Stimulated activated CD4-positive, alpha-beta T cell treated with anti-CD3 and anti-CD28 coated beads, Interleukin-15, amount 100 ng/mL, for 24 hours (primary cell): ENCODE data around the gene RNF4.
A peak's percentile ranks its signal among the peaks of the same experiment; 100 is the strongest.
"Not testable (repeated sequence)": the region's sequence is repeated elsewhere in the genome, so short reads cannot be mapped to it uniquely, and the experiment has no call there.

Source experiments
- DNase-seq: peaks from one replicate; pipeline ENCODE4 v3.0.0-alpha.2; 2020

RNF4 gene

GRCh38 chr4:2468456-2469191 lies at the start of gene RNF4:
Gene RNF4, plus strand, starts transcription at chr4:2469106. Its CDS starts 21,388 bp downstream, at chr4:2490494.
- DNase-seq: peak; percentile 98

- DNase-seq: no peak
These were observed 49.1 kb upstream of the RNF4 start for GRCh38 chr4:2419814-2420213.

GRCh38 chr4:2421928-2422327 lies 47.0 kb upstream of the RNF4 start:
- no peak for DNase-seq

- DNase-seq: no peak
These were observed 45.8 kb upstream of the RNF4 start for GRCh38 chr4:2423066-2423465.

GRCh38 chr4:2423695-2424094 lies 45.2 kb upstream of the RNF4 start:
- DNase-seq: no peak

- DNase-seq: no peak
These were observed 44.3 kb upstream of the RNF4 start for GRCh38 chr4:2424581-2424980.

GRCh38 chr4:2425386-2426068 lies 43.4 kb upstream of the RNF4 start:
- DNase-seq: no peak

- DNase-seq: no peak
These were observed 42.9 kb upstream of the RNF4 start for GRCh38 chr4:2426069-2426397.

GRCh38 chr4:2426711-2427275 lies 42.1 kb upstream of the RNF4 start:
- no peak for DNase-seq

- DNase-seq: no peak
These were observed 41.2 kb upstream of the RNF4 start for GRCh38 chr4:2427383-2428334.

GRCh38 chr4:2428496-2429213 lies 40.3 kb upstream of the RNF4 start:
- no peak for DNase-seq

GRCh38 chr4:2429945-2430757 lies 38.8 kb upstream of the RNF4 start:
- not testable (repeated sequence) for DNase-seq

- DNase-seq: no peak
These were observed 36.9 kb upstream of the RNF4 start for GRCh38 chr4:2432004-2432403.

- no peak for DNase-seq
These were observed 35.8 kb upstream of the RNF4 start for GRCh38 chr4:2432991-2433530.

GRCh38 chr4:2433609-2434350 lies 35.1 kb upstream of the RNF4 start:
- DNase-seq: no peak

GRCh38 chr4:2434420-2434819 lies 34.5 kb upstream of the RNF4 start:
- no peak for DNase-seq

GRCh38 chr4:2436301-2436700 lies 32.6 kb upstream of the RNF4 start:
- no peak for DNase-seq

- DNase-seq: no peak
These were observed 32.0 kb upstream of the RNF4 start for GRCh38 chr4:2436761-2437474.

- no peak for DNase-seq
These were observed 31.3 kb upstream of the RNF4 start for GRCh38 chr4:2437475-2438215.
